Stimulated activated CD8-positive, alpha-beta memory T cell treated with anti-CD3 and anti-CD28 coated beads, Interleukin-4, amount 100 ng/mL, for 24 hours (primary cell): Measurements from ENCODE around the gene NPAS2.

Experiments
- DNase-seq: peaks from one replicate; pipeline ENCODE4 v3.0.0-alpha.2; 2020; ENCODE audit warnings: low read depth

The NPAS2 gene

GRCh38 chr2:100821255-100821910, 1.4 kb downstream of the NPAS2 start:
- DNase-seq: no peak

- no peak for DNase-seq
Measured at GRCh38 chr2:100821911-100822265, 1.9 kb downstream of the NPAS2 start.

- no peak for DNase-seq
Measured at GRCh38 chr2:100822587-100823248, 2.8 kb downstream of the NPAS2 start.

- no peak for DNase-seq
Measured at GRCh38 chr2:100823665-100824438, 3.9 kb downstream of the NPAS2 start.

- DNase-seq: no peak
Measured at GRCh38 chr2:100824842-100825241, 4.9 kb downstream of the NPAS2 start.

GRCh38 chr2:100826494-100826893, 6.6 kb downstream of the NPAS2 start:
- DNase-seq: no peak

- DNase-seq: no peak
Measured at GRCh38 chr2:100831158-100831750, 11.3 kb downstream of the NPAS2 start.

- DNase-seq: no peak
Measured at GRCh38 chr2:100831831-100832230, 11.9 kb downstream of the NPAS2 start.

- no peak for DNase-seq
Measured at GRCh38 chr2:100832885-100833284, 12.9 kb downstream of the NPAS2 start.

GRCh38 chr2:100833331-100833730, 13.4 kb downstream of the NPAS2 start:
- DNase-seq: no peak

- no peak for DNase-seq
Measured at GRCh38 chr2:100834221-100834620, 14.3 kb downstream of the NPAS2 start.

GRCh38 chr2:100835006-100835659, 15.2 kb downstream of the NPAS2 start:
- DNase-seq: no peak

- no peak for DNase-seq
Measured at GRCh38 chr2:100840519-100840918, 20.6 kb downstream of the NPAS2 start.

GRCh38 chr2:100842241-100842922, 22.4 kb downstream of the NPAS2 start:
- no peak for DNase-seq

GRCh38 chr2:100844514-100844913, 24.6 kb downstream of the NPAS2 start:
- DNase-seq: no peak

- DNase-seq: no peak
Measured at GRCh38 chr2:100845141-100845991, 25.4 kb downstream of the NPAS2 start.

- DNase-seq: no peak
Measured at GRCh38 chr2:100846716-100847115, 26.8 kb downstream of the NPAS2 start.

- DNase-seq: no peak
Measured at GRCh38 chr2:100852447-100852846, 32.5 kb downstream of the NPAS2 start.

GRCh38 chr2:100852999-100853908, 33.3 kb downstream of the NPAS2 start:
- no peak for DNase-seq
